Keratinocyte (primary cell): ENCODE data around the gene STK11IP.

ENCODE experiments used
- CTCF ChIP-seq, 3 experiments: IDR thresholded peaks in 1 of 3; conservative IDR thresholded peaks in 1 of 3; optimal IDR thresholded peaks in 1 of 3; 2 replicates in 2 of 3; 3 replicates in 1 of 3; pipeline versions ENCODE3 to v1.5.1; 2011; ENCODE audit warnings: low read length in 3 of 3, mild to moderate bottlenecking in 3 of 3, moderate library complexity in 2 of 3, control low read depth in 1 of 3, inconsistent platforms in 1 of 3; ENCODE audit not compliant: insufficient read depth in 2 of 3; ENCODE audit errors: extremely low read depth in 1 of 3
- EZH2 ChIP-seq: IDR thresholded peaks from one replicate; pipeline ENCODE4 v1.6.1; 2012; ENCODE audit warnings: inconsistent platforms, mild to moderate bottlenecking, low read length, moderate library complexity

GRCh38 chr2:219648176-219648575 lies 50.5 kb downstream of the STK11IP start:
- TF ChIP-seq CTCF (optimal IDR thresholded peaks at IDR 0.05 in 1 of 3, IDR thresholded peaks at IDR 0.05 in 1 of 3, conservative IDR thresholded peaks at IDR 0.05 in 1 of 3; ENCODE audit: extremely low read depth in 1 of 3, insufficient read depth in 2 of 3, low read length in 3 of 3): no peak
- TF ChIP-seq EZH2: no peak
